Measurements from ENCODE around the gene MBNL3. TPM values are rescaled to one million over a fixed set of nuclear protein-coding genes. Genes with fewer than 3 reads are reported as not detected.

The MBNL3 gene
- total RNA-seq, 1 experiment from 2014 or later = 4.6 TPM

- no peak overlapping the region for H3K4me2 ChIP-seq (ENCODE audit: low read length)
- TF ChIP-seq SRF (IDR thresholded peaks at IDR 0.05; ENCODE audit: low read depth) (no peak), TCF7L2 (IDR thresholded peaks at IDR 0.05; ENCODE audit: borderline replicate concordance, extremely low read depth, insufficient read depth, insufficient read length) (no peak), REST (IDR thresholded peaks at IDR 0.05; ENCODE audit: low read depth) (no peak), ATF3 (IDR thresholded peaks at IDR 0.05) (no peak)
- no peaks in the 10 kb centered on the region for H3K79me2 ChIP-seq (ENCODE audit: insufficient read depth, low read length)
- RAD21 ChIA-PET (ENCODE audit: low non-redundant PET in 1 of 2, low total read pairs in 2 of 2, uncharacterized antibody in 2 of 2, unreplicated experiment in 2 of 2) = no interaction called here
- H3K4me1 ChIP-seq (ENCODE audit: control insufficient read depth in 1 of 2, insufficient read depth in 2 of 2, low read length in 2 of 2) = no peaks in the 10 kb centered on the region
- intact Hi-C loops (cut with micrococcal nuclease) = no loop called here
- H3K27me3 ChIP-seq (ENCODE audit: insufficient read depth, low read length) = peaks cover 19% of the 10 kb centered on the region
- CTCF ChIA-PET = no interaction called here
- no peak overlapping the region for H3K9ac ChIP-seq (ENCODE audit: low read length)
- BruUV-seq (replicated peaks) = no TSS peak
- H3K9me3 ChIP-seq (ENCODE audit: control insufficient read depth in 1 of 2, insufficient read depth in 1 of 2, low read depth in 1 of 2, low read length in 2 of 2) = no peaks in the 10 kb centered on the region
- no peak overlapping the region for H3K27ac ChIP-seq (ENCODE audit: low read depth, low read length)
- no peak overlapping the region for H2AFZ ChIP-seq (ENCODE audit: low read depth, low read length, poor library complexity, severe bottlenecking)
- H4K20me1 ChIP-seq (ENCODE audit: insufficient read depth) = no peaks in the 10 kb centered on the region
- no peak overlapping the region for H3K4me3 ChIP-seq (replicated peaks in 1 of 2; ENCODE audit: low read depth in 1 of 2, low read length in 2 of 2)
- no peaks in the 10 kb centered on the region for H3K9me2 ChIP-seq (ENCODE audit: insufficient read depth)
- ATAC-seq (no peak), DNase-seq (ENCODE audit: low read depth, low spot score) (no peak)
- no peaks in the 10 kb centered on the region for H3K36me3 ChIP-seq (ENCODE audit: control insufficient read depth in 1 of 2, insufficient read depth in 2 of 2, low read length in 2 of 2)
- POLR2A ChIA-PET = no interaction called here
Observed at GRCh38 chrX:132482632-132483031, 6.2 kb downstream of the MBNL3 start.

- no peak for ATAC-seq
- intact Hi-C loops (cut with micrococcal nuclease) = no loop called here
- Histone ChIP-seq H3K4me3 (replicated peaks in 1 of 2; ENCODE audit: low read depth in 1 of 2, low read length in 2 of 2) (no peak overlapping the region), H3K27me3 (ENCODE audit: insufficient read depth, low read length) (peaks cover 13% of the 10 kb centered on the region), H3K9me2 (ENCODE audit: insufficient read depth) (no peaks in the 10 kb centered on the region), H3K27ac (ENCODE audit: low read depth, low read length) (no peak overlapping the region), H3K9ac (ENCODE audit: low read length) (no peak overlapping the region), H3K9me3 (ENCODE audit: control insufficient read depth in 1 of 2, insufficient read depth in 1 of 2, low read depth in 1 of 2, low read length in 2 of 2) (no peaks in the 10 kb centered on the region), H3K4me1 (ENCODE audit: control insufficient read depth in 1 of 2, insufficient read depth in 2 of 2, low read length in 2 of 2) (no peaks in the 10 kb centered on the region), H4K20me1 (ENCODE audit: insufficient read depth) (no peaks in the 10 kb centered on the region), H3K79me2 (ENCODE audit: insufficient read depth, low read length) (no peaks in the 10 kb centered on the region), H3K4me2 (ENCODE audit: low read length) (no peak overlapping the region), H2AFZ (ENCODE audit: low read depth, low read length, poor library complexity, severe bottlenecking) (no peak overlapping the region), H3K36me3 (ENCODE audit: control insufficient read depth in 1 of 2, insufficient read depth in 2 of 2, low read length in 2 of 2) (no peaks in the 10 kb centered on the region)
- ChIA-PET POLR2A (no interaction called here), RAD21 (ENCODE audit: low non-redundant PET in 1 of 2, low total read pairs in 2 of 2, uncharacterized antibody in 2 of 2, unreplicated experiment in 2 of 2) (no interaction called here), CTCF (no interaction called here)
- DNase-seq (ENCODE audit: low read depth, low spot score) = no peak
- TF ChIP-seq CEBPB (IDR thresholded peaks at IDR 0.05; ENCODE audit: low read depth) (no peak), FOSL1 (IDR thresholded peaks at IDR 0.05; ENCODE audit: low read depth) (no peak), CBX3 (IDR thresholded peaks at IDR 0.05; ENCODE audit: low read depth) (no peak), MAX (IDR thresholded peaks at IDR 0.05) (no peak), CTCF (IDR thresholded peaks at IDR 0.05 in 2 of 3, conservative IDR thresholded peaks at IDR 0.05 in 1 of 3; ENCODE audit: borderline replicate concordance in 1 of 3, insufficient read depth in 1 of 3, low read depth in 2 of 3, low read length in 2 of 3) (no peak), ATF3 (IDR thresholded peaks at IDR 0.05) (no peak)
- no TSS peak for BruUV-seq (replicated peaks)
Observed at GRCh38 chrX:132481449-132481848, 7.4 kb downstream of the MBNL3 start.

Data from HCT116 (cell line).